ENCODE data around the gene ATXN1.

ATXN1 gene

DNA sequence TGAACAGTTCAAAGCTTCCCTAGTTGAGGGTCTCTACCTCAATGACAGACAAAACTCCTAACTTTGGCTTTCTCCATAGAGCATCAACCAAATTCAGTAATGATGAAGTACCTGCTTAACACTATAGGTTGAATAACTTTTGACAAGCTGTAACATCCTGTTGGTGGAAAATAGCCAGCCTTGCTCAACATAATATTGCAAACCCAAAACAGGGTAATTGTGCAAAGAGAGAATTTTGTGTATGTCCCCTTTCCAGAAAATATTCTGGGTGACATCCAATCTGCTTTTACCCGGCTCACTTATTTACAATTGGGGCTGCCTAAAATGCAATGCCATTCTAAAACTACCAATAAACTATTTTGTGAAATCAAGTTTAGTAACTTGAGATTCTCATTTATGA, 72.8 kb downstream of the ATXN1 start:
- no peak for DNase-seq (ENCODE audit: low read depth)
- no peak overlapping the region for H3K4me3 ChIP-seq (ENCODE audit: low read depth, low read length)

DNA sequence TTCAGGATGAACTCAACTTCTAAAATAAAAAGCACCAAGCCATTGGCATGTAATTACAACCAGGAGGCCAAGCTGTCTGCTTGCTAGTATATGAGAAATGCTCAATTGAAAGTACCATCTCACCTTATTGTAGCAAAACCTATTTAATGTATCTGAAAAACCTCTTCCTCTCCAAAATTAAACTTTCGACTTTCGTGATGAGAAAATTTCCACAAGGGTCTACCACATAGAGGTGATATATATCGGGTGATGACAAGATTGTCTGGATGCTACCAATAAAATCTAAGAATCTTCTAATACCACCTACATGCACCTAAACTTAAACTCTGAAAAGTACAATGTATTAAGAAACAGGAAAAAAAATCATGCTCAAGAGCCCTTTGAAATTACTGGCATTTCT, 74.2 kb downstream of the ATXN1 start:
- no peak overlapping the region for H3K4me3 ChIP-seq (ENCODE audit: low read depth, low read length)
- no peak for DNase-seq (ENCODE audit: low read depth)

DNA sequence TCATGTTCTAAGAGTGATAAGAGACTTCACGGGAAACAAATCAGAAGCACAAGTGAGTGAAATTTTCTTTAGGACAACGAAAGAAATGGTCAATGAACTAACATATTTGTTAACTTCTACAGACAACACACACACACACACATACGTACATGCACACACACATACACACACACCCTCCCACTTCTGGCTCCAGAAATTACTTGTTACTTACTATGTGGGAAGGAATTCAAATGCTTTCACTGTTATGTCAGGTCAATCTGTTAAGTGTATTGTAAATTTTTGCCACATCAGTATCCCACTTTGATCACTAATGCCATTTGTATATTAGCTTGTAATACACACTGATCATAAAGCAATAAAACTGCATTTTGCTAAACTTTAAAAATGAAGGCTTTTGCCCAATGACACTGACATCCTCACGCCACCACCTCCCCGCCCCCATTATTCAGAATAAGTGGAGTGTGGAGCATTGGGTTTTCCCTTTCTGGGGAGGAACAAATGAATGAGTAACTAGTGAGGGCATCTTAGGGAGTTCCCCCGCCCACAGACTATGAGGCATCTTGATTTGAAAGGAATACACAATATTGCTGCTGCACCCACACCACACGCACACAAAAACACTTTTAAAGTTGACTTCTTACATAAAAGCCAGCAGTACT, 76.2 kb downstream of the ATXN1 start:
- peak; percentile 56 for DNase-seq (ENCODE audit: low read depth)
- no peak overlapping the region for H3K4me3 ChIP-seq (ENCODE audit: low read depth, low read length)

DNA sequence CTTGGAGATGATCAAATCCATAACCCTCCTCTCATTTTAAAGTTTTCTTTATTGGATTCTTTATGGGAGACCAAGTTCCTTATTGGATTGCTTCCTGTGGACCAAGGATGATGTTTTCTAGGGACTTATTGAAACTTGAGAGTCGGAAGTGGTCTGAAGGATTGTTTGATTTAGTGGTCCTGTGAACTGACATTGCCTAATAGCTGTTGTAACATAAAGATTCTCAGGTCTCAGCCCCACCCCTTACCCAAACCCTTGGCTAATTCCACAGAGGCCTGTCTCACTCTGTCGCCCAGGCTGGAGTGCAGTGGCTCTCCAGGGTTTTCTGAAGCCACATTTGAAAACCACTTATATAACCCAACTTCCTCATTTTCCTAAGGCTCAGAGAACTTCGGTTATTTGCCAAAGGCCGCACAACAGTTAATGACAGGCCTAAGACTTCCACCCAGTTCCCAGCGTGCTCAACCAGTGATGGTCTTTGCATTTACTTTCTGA, 77.0 kb downstream of the ATXN1 start:
- DNase-seq (ENCODE audit: low read depth), result no peak
- H3K4me3 ChIP-seq (ENCODE audit: low read depth, low read length), result no peak overlapping the region

DNA sequence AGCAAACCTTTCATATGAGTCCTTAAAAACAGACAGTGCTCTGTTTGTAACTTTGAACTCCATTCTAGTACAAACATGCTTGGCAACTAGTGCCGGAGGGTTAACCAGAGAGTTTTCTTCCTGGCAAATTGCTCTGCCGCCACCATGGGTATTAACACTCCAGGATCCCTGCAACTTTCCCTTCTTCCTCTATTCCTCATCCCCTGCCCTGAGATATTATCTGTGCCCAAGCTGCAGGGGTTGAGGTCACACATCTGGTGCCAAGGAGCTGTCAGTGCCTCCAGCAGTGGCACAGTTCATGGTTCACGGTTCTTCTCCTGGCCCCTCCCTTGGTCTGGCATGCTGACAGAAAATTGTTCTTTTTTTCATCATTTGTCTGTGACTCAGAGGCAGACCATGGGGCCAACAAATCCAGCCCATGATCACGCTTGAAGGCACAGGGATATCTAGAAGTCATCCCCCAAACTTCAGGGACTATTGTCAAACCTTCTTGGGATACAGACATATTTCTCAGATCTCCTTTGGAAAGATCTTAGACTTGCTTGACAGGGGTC, 77.5 kb downstream of the ATXN1 start:
- no peak overlapping the region for H3K4me3 ChIP-seq (ENCODE audit: low read depth, low read length)

DNA sequence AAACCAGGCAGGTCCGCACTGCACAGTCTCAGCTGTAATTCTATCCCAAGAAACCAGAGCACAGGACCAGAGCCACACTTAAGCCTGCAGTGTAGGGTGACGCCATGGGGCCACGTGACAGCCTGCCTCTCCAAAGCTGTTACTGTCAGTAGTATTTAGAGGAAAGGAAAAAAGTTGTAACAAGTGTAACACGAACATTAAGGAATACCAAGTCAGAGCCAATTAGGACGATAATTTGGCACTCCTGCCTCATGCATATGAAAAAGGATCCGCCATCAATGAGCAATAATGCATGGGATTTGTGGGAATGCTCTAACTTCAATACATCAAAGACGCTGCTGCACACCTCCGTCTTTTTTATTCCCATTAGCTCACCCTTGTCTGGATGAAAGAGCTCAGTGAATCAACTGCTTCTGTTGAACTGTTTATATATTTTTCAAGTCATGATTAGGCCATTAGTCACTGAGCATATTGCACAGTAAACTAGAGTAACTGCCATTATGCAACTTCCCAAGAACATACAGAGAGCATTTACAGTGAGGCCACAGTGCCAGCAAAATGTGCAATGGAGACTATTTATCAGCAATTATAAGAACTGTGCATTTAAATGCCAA, 79.9 kb downstream of the ATXN1 start:
- DNase-seq (ENCODE audit: low read depth), result peak; percentile 81

More for the DNA sequence above, 77.5 kb downstream of the ATXN1 start:
- peak; percentile 47 for DNase-seq (ENCODE audit: low read depth)

DNA sequence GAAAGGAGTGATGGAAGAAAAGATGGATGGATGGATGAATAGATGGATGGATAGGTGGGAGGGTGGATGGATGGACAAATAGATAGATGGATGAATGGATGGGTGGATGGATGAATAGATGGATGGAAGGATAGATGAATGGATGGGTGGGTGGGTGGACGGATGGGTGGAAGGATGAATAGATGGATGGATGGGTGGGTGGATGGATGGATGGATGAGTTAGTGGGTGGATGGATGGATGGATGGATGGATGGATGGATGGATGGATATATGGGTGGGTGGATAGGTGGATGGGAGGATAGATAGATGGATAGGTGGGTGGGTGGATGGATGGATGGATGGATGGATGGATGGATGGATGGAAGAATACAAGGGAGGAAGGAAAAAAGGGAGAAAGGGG, 82.2 kb downstream of the ATXN1 start:
- no peak for DNase-seq (ENCODE audit: low read depth)
- no peak overlapping the region for H3K4me3 ChIP-seq (ENCODE audit: low read depth, low read length)

More for the DNA sequence above, 79.9 kb downstream of the ATXN1 start:
- no peak overlapping the region for H3K4me3 ChIP-seq (ENCODE audit: low read depth, low read length)

DNA sequence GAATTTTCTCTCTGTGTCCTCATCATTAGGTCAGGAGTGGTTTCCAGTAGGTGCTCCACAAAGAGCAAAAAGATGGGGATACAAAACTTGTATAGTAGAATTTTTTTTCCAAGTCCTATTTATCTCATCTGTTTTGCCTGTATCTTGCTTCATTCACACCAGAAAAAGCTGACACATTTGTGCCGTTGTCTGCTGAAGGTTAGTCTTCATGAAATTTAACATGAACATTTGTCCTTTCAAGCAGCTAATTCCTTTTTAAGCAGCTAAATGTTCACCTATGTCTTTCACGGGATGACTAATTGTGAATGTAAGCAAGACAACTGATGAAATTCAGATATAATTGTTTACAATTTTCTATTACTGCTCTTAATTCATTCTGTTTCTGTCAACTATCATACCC, 83.8 kb downstream of the ATXN1 start:
- no peak overlapping the region for H3K4me3 ChIP-seq (ENCODE audit: low read depth, low read length)
- DNase-seq (ENCODE audit: low read depth), result no peak

DNA sequence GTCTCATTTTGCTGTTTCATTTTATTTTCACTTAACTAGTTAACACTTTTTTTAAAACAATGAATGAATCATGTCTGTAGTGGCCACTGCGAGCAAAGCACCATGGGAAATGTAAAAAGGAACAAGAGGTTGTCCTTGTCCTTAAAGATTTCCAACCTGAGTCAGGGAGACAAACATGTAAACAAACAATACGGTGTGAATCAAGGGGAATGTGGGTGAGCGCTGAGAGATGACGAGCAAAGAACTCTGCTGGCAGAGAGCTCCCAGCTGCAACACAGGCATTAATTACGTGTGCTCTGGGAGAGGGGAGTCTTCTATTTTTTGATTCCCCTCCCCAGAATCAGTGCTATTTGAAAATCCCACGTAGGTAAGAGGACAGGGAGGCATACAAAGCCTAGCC, 84.3 kb downstream of the ATXN1 start:
- DNase-seq (ENCODE audit: low read depth), result no peak
- no peak overlapping the region for H3K4me3 ChIP-seq (ENCODE audit: low read depth, low read length)

DNA sequence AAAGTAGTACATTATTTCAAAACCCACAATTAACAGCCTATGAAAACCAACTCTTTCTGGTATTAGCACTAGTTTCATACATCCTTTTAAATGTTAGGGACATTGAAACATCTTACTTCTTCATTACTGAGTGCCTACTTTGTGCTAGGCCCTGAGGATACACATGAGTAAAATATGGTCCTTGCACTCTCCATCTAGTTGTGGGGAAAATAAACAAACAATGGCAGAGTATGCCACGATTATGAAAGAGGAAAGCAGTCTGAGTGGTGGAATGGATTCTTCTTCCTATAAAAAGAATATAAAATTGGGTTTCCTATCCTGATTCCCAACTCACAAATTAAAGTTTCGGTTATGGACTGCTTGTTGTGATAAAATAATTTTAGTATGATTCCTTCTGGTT, 84.9 kb downstream of the ATXN1 start:
- no peak overlapping the region for H3K4me3 ChIP-seq (ENCODE audit: low read depth, low read length)
- DNase-seq (ENCODE audit: low read depth), result no peak

DNA sequence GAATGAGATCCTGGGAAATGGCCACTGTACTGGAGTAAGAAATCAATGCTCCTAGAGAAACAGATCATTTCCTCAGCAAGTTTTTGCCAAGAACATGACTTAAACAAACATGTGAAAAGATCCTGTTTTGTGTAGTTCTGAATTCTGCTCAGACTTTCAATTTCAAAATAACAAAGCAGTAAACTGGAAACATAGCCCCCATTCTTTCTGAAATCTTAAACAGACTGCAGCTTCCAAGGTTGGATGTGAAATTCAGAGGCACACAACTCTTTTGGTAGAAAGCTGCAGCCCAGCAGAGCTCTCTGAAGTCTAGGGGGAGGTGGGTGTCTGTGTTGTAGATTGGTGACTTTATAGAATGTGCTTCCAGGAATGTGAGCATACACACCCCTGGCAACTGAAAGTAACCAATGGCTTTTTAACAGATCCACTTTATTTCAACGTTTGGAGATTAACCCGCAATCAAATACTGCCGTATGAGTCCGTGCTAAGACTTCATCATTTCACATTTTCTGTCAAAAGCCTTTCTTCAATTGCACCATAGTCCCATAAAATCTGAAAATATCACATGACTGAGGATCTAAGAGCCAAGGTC, 86.4 kb downstream of the ATXN1 start:
- H3K4me3 ChIP-seq (ENCODE audit: low read depth, low read length), result no peak overlapping the region
- no peak for DNase-seq (ENCODE audit: low read depth)

DNA sequence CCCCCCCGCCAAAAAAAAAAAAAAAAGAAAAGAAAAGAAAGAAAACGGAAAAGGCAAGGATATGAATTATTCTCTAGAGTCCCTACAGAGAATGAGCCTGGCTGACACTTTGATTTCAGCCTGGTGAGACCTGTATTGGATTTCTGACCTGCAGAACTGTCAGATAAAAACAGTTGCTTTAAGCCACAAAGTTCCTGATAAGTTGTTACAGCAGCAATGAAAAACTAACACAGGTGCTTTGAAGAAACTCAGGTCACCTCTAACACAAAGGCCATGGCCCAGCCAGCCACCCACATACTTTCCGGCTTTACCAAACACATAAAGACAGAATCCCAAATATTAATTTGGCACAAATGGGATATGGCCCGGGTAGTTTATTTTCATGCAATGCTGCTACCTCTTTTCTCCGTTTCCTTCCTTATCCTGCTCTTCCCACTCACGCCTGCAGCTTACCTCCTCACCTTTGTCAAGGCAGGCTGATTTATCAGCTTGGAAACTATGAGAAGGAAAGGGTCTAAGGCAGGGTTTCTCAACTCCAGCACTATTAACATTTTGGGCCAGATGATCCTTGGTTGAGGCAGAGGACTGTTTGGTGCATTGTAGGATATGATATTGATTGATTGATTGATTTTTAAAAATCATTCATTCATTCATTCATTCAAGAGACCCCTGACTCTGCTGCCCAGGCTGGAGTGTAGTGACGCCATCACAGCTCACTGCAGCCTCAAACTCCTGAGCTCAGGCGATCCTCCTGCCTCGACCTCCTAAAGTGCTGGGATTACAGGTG, 88.1 kb downstream of the ATXN1 start:
- no peak for DNase-seq (ENCODE audit: low read depth)
- no peak overlapping the region for H3K4me3 ChIP-seq (ENCODE audit: low read depth, low read length)

DNA sequence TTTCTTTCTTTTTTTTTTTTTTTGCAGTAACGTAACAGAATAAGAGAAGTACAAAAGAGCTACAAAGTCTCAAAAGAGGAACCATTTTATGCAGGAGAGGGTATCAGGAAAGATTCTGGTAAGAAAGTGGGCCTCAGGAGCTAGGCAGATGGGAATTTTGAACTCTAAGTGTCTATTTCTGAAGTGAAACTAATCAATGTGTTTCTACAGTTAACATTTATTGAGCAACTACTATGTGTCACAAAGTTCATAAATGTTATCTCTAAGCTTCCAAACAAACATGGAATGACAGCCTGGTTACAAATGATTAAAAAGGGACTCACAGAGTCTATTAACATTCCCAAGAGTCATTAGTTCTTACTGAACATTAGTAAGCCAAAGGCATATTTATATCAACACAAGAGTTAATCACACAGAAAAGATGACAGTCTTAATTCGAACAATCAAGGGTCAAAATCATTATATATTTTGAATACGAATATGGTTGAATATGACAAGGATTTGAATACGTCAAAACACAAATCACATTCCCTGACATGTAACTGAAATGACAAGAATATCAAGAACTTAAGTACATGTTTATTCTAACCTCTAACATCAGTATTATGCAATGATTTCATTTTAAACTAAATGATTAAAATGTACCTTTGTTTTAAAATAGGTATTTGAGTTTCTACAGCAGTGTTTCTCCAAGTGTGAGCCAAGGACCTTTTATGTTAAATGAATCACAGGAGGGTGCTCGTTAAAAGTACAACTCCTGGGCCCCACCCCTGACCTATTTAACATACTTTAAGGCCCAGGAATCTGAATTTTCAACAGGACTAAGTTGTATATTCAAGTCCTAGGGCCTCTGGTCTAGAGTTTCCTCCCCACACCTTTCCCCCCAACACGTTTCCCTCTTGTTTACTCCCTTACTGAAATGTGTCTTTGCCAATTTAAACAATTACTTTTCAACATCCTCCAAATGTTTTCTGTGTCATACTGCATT, 89.7 kb downstream of the ATXN1 start:
- H3K4me3 ChIP-seq (ENCODE audit: low read depth, low read length), result no peak overlapping the region
- DNase-seq (ENCODE audit: low read depth), result no peak

DNA sequence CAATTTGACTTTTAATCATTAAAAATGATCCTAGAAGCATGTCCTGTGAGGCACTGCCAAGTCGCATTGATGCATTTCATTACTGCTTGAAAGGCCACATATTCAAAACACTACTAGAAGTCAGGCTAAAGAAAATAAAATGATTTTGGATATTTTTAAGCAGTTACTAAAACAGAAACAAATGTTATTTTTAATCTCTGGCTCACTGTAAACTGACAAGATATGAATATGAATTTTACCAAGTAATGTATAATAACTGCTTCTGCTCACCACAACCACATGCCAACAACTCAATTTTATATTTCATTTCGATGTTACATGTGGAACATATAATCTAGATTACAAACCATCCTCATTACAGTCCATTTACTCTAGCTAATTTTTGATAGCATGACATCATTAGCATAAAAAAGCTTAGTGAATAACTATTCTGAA, 90.6 kb downstream of the ATXN1 start:
- no peak overlapping the region for H3K4me3 ChIP-seq (ENCODE audit: low read depth, low read length)
- DNase-seq (ENCODE audit: low read depth), result no peak

DNA sequence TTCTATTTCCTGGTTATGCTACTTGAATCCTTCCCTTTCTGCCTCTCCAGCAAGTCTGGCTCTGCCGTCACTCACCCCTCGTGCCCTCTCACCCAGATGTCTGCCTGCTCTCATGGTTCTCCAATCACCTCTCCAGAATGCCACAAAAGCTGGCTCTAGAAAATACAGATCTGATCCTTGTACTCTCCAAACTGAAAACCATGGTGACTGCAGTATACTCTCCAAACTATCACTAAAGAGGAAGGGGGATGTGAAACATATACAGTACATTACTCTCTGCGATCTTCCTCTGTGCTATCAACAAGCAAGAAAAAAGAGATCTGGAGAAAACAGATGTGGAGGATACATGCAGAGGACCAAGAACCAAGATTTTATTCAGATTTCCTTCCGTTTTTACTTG, 91.1 kb downstream of the ATXN1 start:
- DNase-seq (ENCODE audit: low read depth), result no peak
- no peak overlapping the region for H3K4me3 ChIP-seq (ENCODE audit: low read depth, low read length)

DNA sequence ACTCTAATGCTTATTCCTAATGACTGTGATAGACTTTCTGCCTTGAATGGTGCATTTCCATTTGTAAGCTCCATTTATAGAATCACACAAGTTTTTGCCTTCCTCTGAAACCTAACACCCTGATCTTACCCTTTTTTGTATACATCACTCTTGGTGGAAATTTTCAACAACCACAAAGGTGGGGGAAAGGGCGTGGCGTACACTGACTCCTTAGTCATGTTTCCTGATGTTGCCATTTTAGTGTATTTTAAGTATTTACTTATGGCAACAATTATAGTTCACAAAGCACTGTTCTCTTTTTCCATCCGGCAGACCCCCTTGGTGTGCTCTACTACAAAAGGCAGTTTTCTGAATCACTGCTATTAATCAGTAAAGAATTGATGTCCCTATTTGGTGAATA, 92.0 kb downstream of the ATXN1 start:
- H3K4me3 ChIP-seq (ENCODE audit: low read depth, low read length), result no peak overlapping the region
- no peak for DNase-seq (ENCODE audit: low read depth)

DNA sequence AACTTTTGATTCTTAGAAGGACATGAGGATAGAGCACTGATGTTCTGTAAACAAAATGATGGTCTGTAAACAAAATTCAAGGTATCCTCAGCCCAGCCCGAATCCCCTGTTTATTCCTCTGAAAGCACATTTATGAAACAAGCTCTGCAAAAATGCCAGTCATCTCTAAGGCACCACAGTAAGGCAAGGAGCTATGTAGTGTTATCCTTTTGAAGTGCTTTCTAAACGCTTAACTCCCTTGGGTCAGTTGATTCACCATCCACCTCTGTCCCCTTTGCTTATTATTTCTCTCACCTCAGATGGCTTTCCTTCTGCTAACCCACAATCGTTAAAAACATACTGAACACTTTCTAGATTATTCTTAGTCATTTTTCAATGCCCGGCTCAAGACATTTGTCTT, 93.8 kb downstream of the ATXN1 start:
- no peak for DNase-seq (ENCODE audit: low read depth)
- no peak overlapping the region for H3K4me3 ChIP-seq (ENCODE audit: low read depth, low read length)

DNA sequence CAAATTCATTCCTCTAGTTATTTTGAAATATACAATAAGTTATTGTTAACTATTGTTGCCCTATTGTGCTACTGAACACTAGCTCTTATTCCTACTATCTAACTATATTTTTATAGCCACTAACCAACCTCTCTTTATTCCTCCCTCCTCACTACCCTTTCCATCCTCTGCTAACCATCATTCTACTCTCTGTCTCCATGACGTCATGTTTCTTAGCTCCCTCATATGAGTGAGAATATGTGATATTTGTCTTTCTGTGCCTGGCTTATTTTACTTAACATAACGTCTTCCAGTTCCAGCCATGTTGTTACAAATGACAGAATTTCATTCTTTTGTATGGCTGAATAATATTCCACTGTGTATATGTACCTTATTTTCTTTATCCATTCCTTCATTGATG, 95.3 kb downstream of the ATXN1 start:
- no peak for DNase-seq (ENCODE audit: low read depth)
- H3K4me3 ChIP-seq (ENCODE audit: low read depth, low read length), result no peak overlapping the region

DNA sequence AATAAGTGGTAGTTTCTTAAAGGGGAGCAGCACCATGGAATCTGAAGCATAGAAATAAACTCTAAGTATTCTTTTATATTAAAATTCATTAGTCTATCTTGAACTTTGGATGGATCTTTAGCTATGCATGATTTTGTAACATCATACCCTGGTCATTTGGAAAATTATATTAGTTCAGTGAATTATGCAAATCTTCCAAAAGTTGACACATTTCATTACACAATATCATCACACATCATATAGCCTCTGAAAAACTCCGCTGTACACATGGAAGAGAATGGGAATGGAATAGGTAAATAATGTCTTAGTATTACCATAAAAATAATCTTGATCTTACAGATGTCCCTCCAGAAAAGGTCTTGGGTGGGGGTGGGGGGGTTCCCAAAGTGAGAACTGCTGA, 96.1 kb downstream of the ATXN1 start:
- DNase-seq (ENCODE audit: low read depth), result no peak

More for the DNA sequence above, 96.1 kb downstream of the ATXN1 start:
- H3K4me3 ChIP-seq (ENCODE audit: low read depth, low read length), result no peak overlapping the region
